Measurements from ENCODE around the gene PRKG1.
"Not testable (repeated sequence)": the region's sequence is repeated elsewhere in the genome, so short reads cannot be mapped to it uniquely, and the experiment has no call there.

PRKG1 gene

DNA sequence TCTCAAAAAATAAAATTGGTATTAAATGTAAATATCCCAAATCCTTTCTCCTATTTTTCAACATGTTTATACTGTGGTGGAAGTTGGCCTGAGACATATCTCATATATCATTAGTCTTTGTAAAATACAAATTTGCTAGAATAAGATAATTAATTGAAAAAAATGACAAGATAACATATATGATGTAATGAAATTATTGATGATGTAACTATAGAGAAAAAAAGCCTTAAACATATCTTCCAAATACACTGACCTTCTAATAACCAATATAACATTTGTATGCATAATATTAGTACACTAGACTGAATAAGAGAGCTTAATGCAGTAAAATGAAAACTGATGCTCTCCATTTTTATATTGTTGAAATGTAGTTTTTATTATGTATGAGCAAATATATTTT is 104.3 kb downstream of the PRKG1 start:
- FAIRE-seq, result no peak

DNA sequence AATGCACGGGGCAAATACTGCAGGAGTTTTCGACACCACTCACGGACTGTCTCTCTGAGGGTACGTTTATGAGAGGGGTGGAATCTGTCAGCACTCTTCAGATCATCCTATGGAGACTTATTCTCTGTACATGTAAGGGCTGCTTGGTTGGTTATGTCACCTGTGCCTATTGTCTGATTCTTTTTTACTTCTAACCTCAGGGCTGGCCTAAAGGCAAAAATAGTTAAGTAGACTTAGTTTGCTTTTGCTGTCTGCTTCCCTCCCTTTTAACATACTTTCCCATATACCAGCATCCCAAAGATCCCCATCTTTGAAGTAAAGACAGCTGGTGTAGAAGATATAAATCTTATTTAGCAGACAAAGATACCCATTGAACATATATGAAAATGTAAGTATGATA is 105.9 kb downstream of the PRKG1 start:
- no peak for FAIRE-seq

DNA sequence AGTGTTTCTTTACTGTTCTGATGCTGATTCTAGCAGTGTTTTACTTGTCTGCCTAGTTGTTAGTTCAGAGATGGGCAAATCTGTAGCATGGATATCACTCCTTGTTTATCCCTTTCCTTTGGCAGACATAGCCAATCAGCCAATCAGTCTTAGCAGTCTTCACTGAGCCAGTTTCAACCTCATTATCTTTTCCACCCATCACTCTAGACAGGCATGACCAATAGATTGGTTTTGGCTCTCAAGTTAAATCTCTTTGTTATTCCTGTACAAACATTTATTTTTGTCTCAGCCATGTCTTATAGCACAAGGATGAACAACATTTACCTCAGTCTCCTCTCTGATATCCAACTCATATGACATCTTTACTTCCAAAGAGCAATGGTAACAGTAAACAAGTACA is 109.5 kb downstream of the PRKG1 start:
- no peak for FAIRE-seq

DNA sequence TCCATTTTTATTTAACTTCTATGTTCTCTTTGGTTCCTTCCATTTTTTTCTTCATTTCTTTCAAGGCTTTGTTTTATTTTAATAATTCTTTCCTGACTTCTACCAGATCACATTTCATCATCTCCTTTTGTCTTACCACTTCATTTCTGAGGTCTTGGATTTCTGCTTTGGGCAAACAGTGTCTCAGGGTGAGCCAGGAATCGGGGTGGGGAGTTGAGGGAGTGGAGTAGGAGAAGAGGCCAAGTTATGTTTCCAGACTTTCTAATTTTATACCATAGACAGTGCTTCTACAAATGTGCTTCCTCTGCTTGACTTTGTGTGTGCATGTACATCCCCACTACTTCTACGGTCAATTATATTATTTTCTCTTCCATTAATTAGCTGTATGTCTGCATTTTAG is 112.1 kb downstream of the PRKG1 start:
- FAIRE-seq, result no peak

DNA sequence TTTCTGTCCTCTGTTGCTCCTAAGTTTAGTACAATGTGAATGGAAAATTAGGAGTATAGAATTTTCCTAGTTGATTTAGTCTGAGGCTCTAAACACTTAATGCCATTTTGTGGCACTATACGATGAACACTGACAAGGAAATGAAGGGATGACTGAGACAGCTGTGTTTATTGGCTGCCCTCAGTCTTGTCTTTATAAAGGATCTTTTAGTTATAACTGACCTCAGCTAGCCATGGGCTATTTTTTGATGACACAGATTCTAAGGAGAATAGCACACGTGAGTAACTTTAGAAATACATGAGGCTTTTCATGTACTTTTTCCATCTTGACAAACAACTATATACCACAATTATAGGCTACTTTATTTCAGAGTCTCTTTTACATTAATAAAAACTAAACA is 113.7 kb downstream of the PRKG1 start:
- no peak for FAIRE-seq

DNA sequence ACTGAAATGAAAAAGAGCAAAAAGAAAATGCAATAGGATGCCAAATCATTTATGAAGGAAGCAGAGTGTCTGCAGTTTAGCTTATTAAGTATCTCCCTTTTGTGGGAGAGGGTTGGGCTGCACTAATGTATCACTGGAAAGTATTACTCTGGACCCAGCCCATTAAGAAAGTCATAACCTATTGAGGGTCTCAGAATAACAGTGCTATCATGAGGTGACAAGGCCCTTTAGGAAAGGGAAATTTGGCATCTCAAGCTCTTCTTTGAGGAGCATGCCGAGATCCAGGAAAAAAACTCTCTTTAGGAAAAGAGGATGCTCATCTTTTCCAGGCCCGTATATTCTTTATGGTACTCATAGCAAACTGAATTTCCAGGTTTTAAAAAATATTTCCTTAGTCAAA is 114.6 kb downstream of the PRKG1 start:
- FAIRE-seq, result no peak

DNA sequence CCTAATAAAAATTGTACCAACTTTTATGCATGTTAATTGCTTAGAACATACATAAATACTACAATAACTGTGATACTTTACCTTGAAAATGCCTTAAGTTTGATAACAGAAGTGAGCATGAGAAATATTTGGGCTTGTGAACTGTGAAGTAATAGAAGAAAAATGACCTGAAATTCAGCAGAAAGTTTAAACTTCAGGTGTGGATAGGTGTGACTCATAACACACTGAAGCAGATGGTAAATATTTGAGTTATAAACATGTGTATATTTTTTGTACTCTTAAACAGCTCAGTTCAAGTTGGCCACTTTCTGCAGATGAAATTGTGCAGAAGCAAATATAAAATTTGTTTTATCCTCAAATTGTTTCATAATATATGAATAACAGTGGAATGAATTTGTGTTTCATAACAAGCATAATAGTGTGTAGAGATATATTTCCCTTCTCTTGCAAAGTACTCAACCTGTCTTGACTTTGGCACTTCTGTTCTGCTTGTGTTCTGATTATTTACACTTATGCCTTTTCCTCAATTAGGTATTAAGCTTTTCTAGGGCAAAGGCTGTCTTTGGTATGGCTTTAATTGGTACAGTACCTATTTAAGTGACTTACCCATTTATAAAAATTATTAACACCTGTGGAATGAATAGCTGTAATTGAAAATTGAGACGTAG is 122.4 kb downstream of the PRKG1 start:
- no peak for FAIRE-seq

DNA sequence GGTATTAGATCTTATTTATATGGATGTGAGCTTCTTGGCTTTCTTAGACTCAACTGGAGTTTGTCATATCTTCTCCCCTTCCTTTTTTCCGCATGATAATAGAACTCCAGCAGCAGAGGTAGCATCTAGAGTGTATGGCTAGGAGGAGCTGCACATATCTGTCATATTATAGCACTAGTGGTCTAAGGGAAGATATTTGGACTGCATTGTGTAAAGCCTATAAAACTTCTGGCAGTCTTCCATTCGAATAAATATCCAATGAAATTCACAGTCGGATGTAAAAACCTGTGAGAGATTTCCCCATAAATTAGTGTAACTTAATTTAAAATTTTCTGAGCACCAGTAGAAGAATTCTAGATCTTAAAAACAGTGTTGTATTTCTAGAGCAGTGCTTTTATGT is 123.9 kb downstream of the PRKG1 start:
- FAIRE-seq, result no peak

DNA sequence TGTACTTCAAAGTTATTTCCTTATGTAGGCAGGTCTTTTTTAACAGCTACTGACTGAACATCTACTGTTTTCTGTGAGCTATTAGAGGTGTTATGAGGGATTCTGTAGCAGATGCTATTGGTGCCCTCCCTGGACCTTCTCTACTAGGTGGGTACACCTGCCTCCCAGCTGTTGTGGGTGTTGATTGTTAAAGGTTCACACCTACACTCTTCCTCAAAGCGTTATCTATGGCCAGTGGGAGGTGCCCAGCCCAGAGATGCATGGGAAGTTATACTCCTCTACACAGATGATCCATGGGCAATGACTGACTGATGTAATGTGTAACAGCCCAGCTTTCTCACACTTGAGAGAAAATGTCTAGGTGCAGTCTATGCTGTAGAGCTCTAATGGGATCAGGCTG is 127.7 kb downstream of the PRKG1 start:
- no peak for FAIRE-seq

DNA sequence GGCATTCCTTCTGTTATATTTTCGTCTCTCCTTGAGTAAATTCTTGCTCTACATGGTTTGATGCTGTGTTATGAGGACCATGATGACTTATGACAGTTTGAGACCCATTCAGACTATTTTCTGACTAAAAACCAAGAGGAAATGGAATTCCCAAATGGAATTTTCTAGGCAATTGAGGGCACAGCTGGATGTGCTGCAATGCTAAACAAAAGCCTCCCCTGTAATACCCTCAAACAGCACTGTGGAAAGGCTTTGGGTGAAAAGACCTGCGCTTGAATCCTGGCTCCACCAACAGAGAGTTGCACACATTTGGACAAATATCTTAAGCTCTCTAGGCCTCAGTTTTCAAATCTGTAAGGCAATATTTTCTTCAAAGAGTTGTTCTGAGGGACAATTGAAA is 129.1 kb downstream of the PRKG1 start:
- no peak for FAIRE-seq

DNA sequence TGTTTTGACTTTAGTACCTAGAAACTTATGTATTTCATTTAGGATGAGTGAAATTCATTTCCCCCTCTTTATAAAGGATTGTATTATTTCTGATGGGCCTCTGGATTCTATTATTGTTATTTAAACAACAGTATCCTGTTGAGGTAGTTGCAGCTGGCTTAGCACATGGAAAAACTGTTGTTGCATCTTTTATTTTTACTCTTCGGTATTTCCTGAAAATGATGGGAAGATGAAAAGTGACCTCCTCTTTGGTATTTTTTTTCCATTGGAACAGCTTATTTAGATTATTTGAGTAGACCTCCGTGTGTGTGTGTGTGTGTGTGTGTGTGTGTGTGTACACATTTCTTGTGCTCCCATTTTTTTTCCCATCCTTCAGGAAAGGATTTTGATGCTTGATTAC is 129.8 kb downstream of the PRKG1 start:
- no peak for FAIRE-seq

DNA sequence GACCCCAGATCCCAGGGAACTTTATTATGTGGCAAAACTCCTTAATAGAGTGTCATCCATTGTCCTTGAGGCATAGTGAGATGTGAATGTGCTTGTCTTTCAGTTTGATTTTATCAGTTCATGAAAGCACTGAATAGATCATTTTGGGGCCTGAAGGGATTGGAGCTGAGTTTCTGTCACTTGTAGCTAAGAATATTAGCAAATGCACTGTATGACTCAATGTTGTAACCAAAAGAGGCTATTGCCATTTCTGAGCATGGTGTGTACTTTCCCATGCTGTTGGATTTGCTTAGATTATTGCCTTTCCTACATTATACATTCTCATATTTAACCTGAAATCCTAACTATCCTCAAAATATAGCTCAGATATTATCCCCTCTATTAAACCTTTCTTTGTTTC is 130.4 kb downstream of the PRKG1 start:
- no peak for FAIRE-seq

DNA sequence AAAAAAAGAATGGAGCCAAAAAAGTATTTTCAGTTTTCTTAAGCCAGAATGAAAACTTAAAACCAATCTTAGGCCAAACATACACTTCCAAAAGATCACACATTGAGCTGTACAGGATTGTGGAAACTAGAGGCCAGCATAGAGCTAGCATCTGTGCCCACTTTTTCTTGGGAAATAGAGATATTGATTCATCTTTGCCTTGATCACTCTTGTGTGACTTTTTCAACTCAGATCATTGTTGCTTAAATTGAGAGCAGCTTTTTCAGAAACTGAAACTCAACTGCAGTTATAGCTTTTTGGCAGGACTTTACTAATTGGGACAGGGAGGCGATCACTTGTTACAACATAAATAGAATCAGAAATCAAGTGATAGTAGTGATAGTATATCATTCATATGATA is 132.2 kb downstream of the PRKG1 start:
- FAIRE-seq, result no peak

DNA sequence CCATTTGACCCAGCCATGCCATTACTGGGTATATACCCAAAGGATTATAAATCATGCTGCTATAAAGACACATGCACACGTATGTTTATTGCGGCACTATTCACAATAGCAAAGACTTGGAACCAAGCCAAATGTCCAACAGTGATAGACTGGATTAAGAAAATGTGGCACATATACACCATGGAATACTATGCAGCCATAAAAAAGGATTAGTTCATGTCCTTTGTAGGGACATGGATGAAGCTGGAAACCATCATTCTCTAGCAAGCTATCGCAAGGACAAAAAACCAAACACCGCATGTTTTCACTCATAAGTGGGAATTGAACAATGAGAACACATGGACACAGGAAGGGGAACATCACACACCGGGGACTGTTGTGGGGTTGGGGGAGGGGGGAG is 138.7 kb downstream of the PRKG1 start:
- not testable (repeated sequence) for FAIRE-seq

DNA sequence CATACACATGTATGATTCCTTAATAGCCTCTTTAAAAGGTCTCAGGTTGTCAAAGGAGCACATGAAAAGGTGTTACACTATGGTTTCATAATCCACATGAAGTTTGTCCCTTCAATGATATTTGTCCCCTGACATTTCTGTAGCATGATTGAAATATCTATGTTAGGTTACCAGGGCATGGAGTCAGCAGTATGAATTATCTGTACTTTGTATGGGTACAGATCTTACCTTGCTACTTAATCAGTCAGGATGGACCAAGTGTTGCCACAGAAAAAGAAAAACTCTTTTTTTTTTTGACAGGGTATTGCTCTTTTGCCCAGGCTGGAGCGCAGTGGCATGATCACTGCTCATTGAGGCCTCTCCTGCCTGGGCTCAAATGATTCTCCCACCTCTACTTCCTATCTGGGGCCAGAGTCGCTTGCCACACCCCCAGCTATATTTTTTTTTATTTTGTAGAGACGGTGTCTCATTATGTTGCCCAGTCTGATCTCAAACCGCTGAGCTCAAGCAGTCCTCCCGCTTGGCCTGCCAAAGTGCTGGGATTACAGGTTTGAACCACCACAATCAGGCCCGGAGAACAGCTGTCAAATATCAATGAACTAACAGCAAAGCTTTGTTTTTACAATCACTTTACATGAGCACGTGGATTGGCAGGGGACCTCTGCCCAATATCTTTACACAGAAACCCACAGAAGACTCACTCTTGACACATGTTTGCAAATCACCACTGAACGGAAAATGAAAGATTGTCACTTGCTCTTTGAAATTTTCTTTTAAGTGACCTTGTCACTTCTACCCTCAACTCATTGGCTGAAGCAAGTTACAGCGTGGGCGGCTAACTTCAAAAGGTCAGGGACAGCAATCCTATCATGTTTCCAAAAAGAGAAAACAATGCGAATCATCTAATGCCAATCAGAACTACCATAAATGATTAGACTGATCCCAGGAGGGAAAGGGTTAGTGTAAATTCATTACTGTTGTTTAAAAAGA is 140.2 kb downstream of the PRKG1 start:
- no peak for FAIRE-seq

DNA sequence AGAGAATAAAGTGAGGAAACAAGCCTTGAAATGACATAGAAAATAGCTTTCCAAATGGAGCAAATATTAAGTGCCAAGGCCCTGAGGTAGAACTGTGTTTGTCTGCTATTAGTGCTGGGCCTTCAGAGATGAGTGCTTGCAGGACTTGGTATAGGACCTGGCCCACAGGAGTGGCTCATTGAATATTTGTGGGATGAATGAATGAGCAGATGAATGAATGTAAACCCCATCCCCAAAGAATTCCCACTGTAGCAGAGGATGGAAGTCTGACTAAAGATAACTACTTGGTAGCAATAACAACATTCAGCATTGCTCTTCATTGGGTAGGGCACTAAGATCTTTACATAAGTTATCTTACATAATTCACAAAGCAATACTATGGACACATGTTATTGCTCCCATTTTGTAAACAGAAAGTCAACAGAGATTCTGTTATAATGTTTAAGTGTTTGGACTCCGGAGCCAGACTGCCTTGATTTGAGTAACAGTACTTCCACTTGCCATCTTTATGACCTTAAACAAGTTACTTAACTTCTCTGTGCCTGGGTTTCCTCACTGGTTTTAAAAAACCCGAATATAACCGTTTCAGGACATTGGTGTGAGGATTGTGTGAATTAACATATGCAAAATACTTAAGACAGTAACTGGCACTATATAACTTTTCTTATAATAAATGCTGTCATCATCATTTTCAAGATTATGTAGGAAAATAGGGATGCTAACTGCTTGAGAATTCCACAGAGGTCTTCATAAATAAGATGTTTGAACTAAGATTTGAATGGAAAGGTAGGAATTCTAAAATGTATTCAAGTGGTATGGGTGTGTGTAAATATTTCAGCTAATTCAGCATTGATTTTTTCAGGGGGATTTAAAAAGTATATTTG is 141.9 kb downstream of the PRKG1 start:
- no peak for FAIRE-seq

DNA sequence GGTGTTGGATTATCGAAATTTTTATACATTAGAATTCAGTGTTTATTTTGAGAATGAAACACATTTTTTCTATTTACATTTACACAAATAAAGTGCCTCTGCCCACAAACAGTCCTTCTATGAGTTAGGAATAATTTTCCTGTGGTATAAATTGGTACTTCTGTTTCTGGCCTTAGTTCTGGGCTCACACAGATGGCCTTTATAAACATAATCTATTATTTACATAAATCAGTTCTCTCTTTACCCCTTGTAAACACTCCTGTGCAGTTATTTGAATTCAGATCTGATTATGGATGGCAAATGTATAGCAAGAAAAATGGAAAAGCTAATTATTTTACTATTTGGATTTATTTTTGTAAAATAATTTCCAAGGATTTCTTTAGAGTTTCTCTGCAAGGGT is 143.2 kb downstream of the PRKG1 start:
- FAIRE-seq, result no peak

DNA sequence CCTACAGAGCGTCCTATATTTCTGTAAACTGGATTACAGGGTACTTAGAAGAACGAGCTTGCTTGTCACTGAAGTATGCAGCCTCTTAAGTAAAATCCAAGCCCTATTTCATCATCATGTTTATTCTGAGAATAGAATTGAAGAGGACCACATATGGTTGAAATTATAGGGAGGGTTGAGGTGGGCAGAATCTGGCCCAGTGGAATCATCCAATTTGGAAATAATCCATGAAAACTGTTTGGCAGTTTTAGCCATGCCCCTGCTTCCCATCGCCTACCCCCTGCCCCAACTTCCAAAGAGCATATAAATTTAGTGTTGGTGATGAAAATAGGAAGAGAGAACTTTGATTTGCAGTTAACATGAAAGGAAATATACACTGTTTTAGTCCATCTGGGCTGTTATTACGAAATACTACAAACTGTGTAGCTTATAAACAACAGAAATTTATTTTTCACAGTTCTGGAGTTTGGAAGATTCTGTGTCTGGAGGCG is 150.4 kb downstream of the PRKG1 start:
- no peak for FAIRE-seq

DNA sequence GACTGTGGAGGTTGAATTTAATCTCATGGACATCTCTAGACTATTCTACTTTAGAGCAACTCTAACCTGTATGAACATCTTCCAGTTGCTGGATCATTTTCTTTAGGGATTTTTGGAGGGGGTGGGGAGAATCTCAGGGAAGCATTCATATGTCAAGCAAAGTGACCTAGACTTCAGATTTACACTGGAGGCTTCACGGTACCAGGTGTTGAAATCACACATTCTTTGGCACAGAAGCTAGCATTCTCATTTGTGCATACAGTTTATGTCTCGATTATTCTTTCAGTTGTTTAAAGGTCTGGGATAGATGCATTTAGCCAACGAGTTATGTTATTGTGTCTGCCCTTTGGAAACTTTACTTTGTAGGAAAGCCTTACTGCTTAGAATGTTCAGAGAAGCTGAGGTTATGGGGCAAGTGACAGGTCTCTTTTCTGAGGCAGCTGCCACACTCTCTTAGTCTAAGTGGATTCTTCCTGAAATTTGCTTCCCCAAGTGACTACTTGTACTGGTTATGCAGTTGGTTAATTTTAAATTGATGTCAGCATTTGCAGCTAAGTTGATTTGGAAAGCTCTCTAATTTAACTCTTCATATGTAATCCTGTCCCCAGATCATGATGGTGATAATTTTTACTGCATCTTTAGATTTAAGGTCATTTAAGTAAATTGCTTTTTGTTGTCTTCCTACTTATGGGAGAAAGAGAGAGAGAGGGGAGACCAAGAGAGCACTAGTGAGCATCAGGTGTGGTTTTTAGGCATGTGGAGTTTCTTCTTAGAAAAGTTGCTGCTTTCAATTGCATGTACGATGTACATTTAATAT is 153.8 kb downstream of the PRKG1 start:
- no peak for FAIRE-seq

DNA sequence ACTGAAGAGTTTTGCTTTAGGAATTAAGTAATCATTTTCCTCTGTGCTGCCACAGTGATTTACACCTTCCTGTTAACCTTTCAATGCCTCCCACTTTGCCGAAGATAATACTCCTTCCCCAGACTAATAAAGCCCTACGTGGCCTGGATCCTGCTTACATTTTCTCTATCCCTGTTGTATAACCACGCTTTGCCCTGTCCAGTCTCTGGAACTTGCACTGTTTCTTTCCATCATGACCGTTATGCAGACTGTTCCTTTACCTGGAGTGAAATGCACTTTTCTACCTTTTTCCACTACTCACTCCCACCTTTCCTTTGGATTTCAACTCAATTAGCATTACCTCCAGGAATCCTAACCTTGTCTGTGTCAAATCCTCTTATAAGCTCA is 154.4 kb downstream of the PRKG1 start:
- FAIRE-seq, result no peak

DNA sequence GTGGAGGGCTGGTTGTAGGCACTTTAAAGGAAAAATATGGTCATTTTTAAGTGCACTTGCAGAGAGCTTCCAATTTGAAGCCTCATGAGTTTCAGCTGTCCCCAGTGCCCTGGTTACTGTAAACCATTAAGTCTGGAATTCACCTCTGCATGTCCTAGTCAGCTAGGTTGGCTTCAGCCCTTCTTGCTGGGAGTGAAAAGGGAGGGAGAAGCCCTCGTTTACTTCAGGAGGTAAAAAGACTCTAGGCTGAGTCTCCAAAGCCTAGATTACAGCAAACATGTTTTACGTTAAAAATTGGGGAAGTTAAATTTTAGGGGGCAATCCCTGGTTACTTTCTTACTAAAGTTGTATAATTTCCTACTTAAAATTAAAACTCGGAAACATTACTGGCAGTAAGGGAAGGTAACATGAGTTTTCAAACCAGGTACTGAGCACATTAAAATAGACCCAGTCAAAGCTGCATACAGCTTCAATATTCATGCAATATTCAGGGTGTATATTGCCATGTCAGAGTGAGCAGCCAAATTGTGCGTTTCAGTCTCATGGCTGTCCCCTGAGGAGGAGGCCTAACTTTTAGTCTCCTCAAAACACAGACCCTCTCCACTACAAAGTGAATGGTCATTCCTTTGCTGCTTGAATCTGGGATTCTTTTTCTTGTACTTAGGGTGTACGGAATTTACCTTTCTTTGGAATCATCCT is 156.7 kb downstream of the PRKG1 start:
- no peak for FAIRE-seq

DNA sequence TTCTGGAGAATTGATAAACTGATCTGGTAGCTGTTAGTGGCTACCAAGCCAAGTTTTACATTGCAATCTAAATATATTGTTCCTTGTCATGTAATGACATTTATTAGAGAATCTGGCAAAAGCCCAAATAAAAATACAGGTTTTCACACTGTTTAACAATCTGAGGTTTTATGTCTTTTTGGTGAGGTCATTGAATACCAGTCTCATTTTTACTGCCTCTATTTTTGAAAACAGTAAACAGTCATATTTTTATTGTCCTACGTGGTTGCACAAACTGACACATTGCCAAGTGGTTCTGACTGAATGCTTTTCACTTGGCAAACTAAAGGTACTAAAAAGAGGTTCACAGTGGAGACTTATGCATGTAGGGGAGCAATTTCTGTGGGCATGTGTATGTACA is 157.5 kb downstream of the PRKG1 start:
- FAIRE-seq, result peak; percentile 39

Data from endometrium (tissue), 2 donors.